A549 (cell line): ENCODE results near the gene TAC3. TPM values are rescaled to one million over a fixed set of nuclear protein-coding genes. Genes with fewer than 3 reads are reported as not detected.

Experiments
- ATAC-seq, 2 experiments: fragments of 200-7000 bp in 1 of 2; fragments of >200 bp in 1 of 2; cut with Nextera tagmentation in 1 of 2; cut with Tn5 transposase in 1 of 2; 3 replicates each; pipeline versions ENCODE4 v1.8.0 to v1.9.1; 2018 to 2020; ENCODE audit warnings: mild to moderate bottlenecking in 1 of 2, moderate library complexity in 1 of 2
- CTCF ChIA-PET: fragments of 300-600 bp; sonication (Branson Sonifier 250); formaldehyde crosslinking; extraction: SDS; loops from one replicate; lab custom pipeline; 2021; ENCODE audit warnings: antibody characterized with exemption, inconsistent platforms; lab: Yijun Ruan, JAX
- POLR2A ChIA-PET: fragments of 350-600 bp; formaldehyde crosslinking; extraction: SDS; loops from one replicate; lab custom pipeline; 2021; ENCODE audit warnings: antibody characterized with exemption, inconsistent platforms; lab: Yijun Ruan, JAX
- DNase-seq, 2 experiments: peaks; one replicate each; pipeline versions ENCODE4 v3.0.0 to v3.0.0-alpha.2; 2011 to 2016; ENCODE audit warnings: low read depth in 1 of 2, low spot score in 1 of 2
- FAIRE-seq: peaks from 2 replicates; lab custom pipeline; 2011; peaks lifted over from hg19 to GRCh38; lab: Jason Lieb, UNC
- H3K27ac ChIP-seq, 2 experiments: fragments of >200 bp; sonication (Bioruptor Twin); formaldehyde crosslinking; 3 replicates each; pipeline ENCODE4 v1.5.1; 2016 to 2017
- H3K4me1 ChIP-seq: fragments of >200 bp; sonication (Bioruptor Twin); formaldehyde crosslinking; 3 replicates; pipeline ENCODE4 v1.6.1; 2016
- H3K4me2 ChIP-seq: fragments of >200 bp; sonication (Bioruptor Twin); formaldehyde crosslinking; 3 replicates; pipeline ENCODE4 v1.6.1; 2016
- H3K4me3 ChIP-seq: fragments of >200 bp; sonication (Bioruptor Twin); formaldehyde crosslinking; 3 replicates; pipeline ENCODE4 v1.5.1; 2016
- H3K9me3 ChIP-seq: fragments of >200 bp; sonication (Bioruptor Twin); formaldehyde crosslinking; 3 replicates; pipeline ENCODE4 v1.6.1; 2016
- EP300 ChIP-seq, 2 experiments: fragments of >200 bp; sonication (Bioruptor Twin); formaldehyde crosslinking; IDR thresholded peaks; 2 replicates in 1 of 2; 3 replicates in 1 of 2; pipeline ENCODE4 v1.6.1; 2016 to 2017
- ESRRA ChIP-seq: fragments of 150-350 bp; IDR thresholded peaks from 2 replicates; pipeline ENCODE4 v1.6.1; 2014; ENCODE audit warnings: mild to moderate bottlenecking, low read length, borderline replicate concordance
- FOSB ChIP-seq: fragments of 250-450 bp; sonication (Bioruptor Pico); IDR thresholded peaks from 2 replicates; pipeline ENCODE4 v1.5.0; 2020; ENCODE audit warnings: mild to moderate bottlenecking, moderate library complexity
- FOSL2 ChIP-seq, 2 experiments: fragments of 450-650 bp in 1 of 2; fragments of >200 bp in 1 of 2; sonication (Bioruptor Twin) in 1 of 2; formaldehyde crosslinking; IDR thresholded peaks; 2 replicates each; pipeline versions ENCODE4 v1.5.0 to v1.6.1; 2016 to 2020; ENCODE audit warnings: mild to moderate bottlenecking in 1 of 2, moderate library complexity in 1 of 2
- JUNB ChIP-seq: fragments of >200 bp; sonication (Bioruptor Twin); formaldehyde crosslinking; IDR thresholded peaks from 2 replicates; pipeline ENCODE4 v1.6.1; 2016
- KDM5A ChIP-seq: fragments of 200-600 bp; sonication (generic); IDR thresholded peaks from 2 replicates; pipeline ENCODE4 v1.6.1; 2016; ENCODE audit warnings: antibody characterized with exemption, mild to moderate bottlenecking
- MAFK ChIP-seq: fragments of 450-650 bp; IDR thresholded peaks from 2 replicates; pipeline ENCODE4 v1.6.1; 2014; ENCODE audit not compliant: partially characterized antibody
- MAZ ChIP-seq: fragments of 150-350 bp; IDR thresholded peaks from 2 replicates; pipeline ENCODE4 v1.6.1; 2014; ENCODE audit warnings: antibody characterized with exemption, low read depth, low read length, borderline replicate concordance
- NPAS2 ChIP-seq: fragments of 250-450 bp; sonication (Bioruptor Pico); IDR thresholded peaks from 2 replicates; pipeline ENCODE4 v1.8.0; 2022; ENCODE audit warnings: mild to moderate bottlenecking, moderate library complexity, borderline replicate concordance
- NR3C1 ChIP-seq: fragments of >200 bp; sonication (Bioruptor Twin); formaldehyde crosslinking; IDR thresholded peaks from 3 replicates; pipeline ENCODE4 v1.6.1; 2017
- PHF8 ChIP-seq: fragments of 200-600 bp; sonication (generic); IDR thresholded peaks from 2 replicates; pipeline ENCODE4 v1.6.1; 2016; ENCODE audit warnings: low read depth, mild to moderate bottlenecking, antibody characterized with exemption, moderate library complexity, borderline replicate concordance
- POLR2AphosphoS2 ChIP-seq: conservative IDR thresholded peaks from 2 replicates; pipeline ENCODE4 v1.6.1; 2012; ENCODE audit warnings: low read length, improper control_type of control experiment, inconsistent platforms
- RAD21 ChIP-seq, 2 experiments: fragments of >200 bp in 1 of 2; sonication (Bioruptor Twin) in 1 of 2; formaldehyde crosslinking in 1 of 2; IDR thresholded peaks in 1 of 2; conservative IDR thresholded peaks in 1 of 2; 2 replicates in 1 of 2; 3 replicates in 1 of 2; pipeline ENCODE4 v1.6.1; 2012 to 2018; ENCODE audit warnings: inconsistent platforms in 1 of 2
- TFCP2L1 ChIP-seq: fragments of 250-450 bp; sonication (Bioruptor Pico); IDR thresholded peaks from 2 replicates; pipeline ENCODE4 v1.5.0; 2021; ENCODE audit warnings: mild to moderate bottlenecking
- WGBS: methylation state at CpG from one replicate; pipeline ENCODE4 v1.1.6; 2017; ENCODE audit errors: missing lambda C conversion rate; 5-methylcytosine and 5-hydroxymethylcytosine counted together
- polyA plus RNA-seq, 4 experiments: library from polyadenylated mRNA; depleted of rRNA in 3 of 4; stranded (reverse); fragments of >200 nt; fragmentation: RNase III in 1 of 4; extraction: RNeasy Plus Mini Kit Qiagen cat#74134 plus additional on column Dnase treatment in 1 of 4; gene quantifications; 2 replicates in 3 of 4; 3 replicates in 1 of 4; pipeline ENCODE4 v1.2.3, GENCODE V29; 2011 to 2017
- TF ChIP-seq, protein P1 (sequence below): fragments of 200-600 bp; sonication (generic); IDR thresholded peaks from 2 replicates; pipeline ENCODE4 v1.6.1; 2016; ENCODE audit warnings: antibody characterized with exemption, mild to moderate bottlenecking, moderate library complexity
- TF ChIP-seq, protein P2 (sequence below): fragments of 450-650 bp; IDR thresholded peaks from 2 replicates; pipeline ENCODE4 v1.6.1; 2014; ENCODE audit warnings: antibody characterized with exemption
- TF ChIP-seq, protein P3 (sequence below): IDR thresholded peaks from 2 replicates; pipeline ENCODE4 v1.6.1; 2012
- TF ChIP-seq, protein P4 (sequence below): fragments of >200 bp; sonication (Bioruptor Twin); formaldehyde crosslinking; IDR thresholded peaks from 3 replicates; pipeline ENCODE4 v1.6.1; 2016
- TF ChIP-seq, protein P5 (sequence below): fragments of >200 bp; sonication (Bioruptor Twin); formaldehyde crosslinking; IDR thresholded peaks from 2 replicates; pipeline ENCODE4 v1.6.1; 2016
- TF ChIP-seq, protein P6 (sequence below): fragments of 250-450 bp; sonication (Bioruptor Pico); IDR thresholded peaks from 2 replicates; pipeline ENCODE4 v1.5.0; 2021; ENCODE audit warnings: mild to moderate bottlenecking, moderate library complexity, borderline replicate concordance

The TAC3 gene
- polyA plus RNA-seq, 2 of the 4 experiments (the other 2 are of a cell fraction) = 0.16 TPM; not detected in 1

DNA sequence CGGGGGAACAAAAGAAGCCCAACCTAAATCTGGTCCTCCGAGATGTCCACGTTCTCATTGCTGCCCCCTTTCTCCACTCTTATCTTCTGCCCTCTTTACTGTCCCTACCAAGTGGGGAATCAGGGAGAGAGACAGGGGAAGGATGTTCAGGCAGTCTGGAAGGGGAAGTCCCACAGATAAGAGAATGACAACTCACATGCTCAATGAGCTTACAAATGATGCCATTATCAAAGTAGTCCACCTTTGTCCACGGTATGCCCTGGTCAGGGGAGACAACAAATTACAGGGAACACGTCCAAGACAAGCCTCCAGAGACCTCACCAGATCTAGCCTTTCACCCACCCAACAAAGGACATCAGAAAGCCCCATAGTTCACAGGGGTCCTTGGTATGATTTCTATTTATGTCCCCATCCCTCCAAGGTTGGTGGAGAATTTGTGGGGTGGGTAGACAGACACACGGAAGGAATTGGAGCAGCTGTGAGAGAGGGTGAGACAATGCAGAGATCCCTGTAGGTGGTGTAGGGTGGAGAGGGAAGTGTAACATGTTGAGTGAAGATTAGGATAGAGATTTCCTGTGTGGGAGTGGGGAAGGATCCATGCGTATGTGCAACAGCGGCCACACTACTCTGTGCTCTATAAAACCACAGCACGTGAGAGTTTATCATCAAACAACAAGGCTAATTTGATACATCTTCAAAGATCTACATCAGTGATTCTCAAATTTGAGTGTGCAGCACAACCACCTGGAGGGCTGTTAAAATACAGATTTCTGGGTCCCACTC, 22.9 kb upstream of the TAC3 start (continued):
- TF ChIP-seq, protein P1, sequence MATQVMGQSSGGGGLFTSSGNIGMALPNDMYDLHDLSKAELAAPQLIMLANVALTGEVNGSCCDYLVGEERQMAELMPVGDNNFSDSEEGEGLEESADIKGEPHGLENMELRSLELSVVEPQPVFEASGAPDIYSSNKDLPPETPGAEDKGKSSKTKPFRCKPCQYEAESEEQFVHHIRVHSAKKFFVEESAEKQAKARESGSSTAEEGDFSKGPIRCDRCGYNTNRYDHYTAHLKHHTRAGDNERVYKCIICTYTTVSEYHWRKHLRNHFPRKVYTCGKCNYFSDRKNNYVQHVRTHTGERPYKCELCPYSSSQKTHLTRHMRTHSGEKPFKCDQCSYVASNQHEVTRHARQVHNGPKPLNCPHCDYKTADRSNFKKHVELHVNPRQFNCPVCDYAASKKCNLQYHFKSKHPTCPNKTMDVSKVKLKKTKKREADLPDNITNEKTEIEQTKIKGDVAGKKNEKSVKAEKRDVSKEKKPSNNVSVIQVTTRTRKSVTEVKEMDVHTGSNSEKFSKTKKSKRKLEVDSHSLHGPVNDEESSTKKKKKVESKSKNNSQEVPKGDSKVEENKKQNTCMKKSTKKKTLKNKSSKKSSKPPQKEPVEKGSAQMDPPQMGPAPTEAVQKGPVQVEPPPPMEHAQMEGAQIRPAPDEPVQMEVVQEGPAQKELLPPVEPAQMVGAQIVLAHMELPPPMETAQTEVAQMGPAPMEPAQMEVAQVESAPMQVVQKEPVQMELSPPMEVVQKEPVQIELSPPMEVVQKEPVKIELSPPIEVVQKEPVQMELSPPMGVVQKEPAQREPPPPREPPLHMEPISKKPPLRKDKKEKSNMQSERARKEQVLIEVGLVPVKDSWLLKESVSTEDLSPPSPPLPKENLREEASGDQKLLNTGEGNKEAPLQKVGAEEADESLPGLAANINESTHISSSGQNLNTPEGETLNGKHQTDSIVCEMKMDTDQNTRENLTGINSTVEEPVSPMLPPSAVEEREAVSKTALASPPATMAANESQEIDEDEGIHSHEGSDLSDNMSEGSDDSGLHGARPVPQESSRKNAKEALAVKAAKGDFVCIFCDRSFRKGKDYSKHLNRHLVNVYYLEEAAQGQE = no peak
- no peak for TF ChIP-seq PHF8
- TF ChIP-seq TFCP2L1 (CRISPR knock-in tag) = no peak
- no peak for TF ChIP-seq EP300 (IDR thresholded peaks at IDR 0.05)
- TF ChIP-seq, protein P2, sequence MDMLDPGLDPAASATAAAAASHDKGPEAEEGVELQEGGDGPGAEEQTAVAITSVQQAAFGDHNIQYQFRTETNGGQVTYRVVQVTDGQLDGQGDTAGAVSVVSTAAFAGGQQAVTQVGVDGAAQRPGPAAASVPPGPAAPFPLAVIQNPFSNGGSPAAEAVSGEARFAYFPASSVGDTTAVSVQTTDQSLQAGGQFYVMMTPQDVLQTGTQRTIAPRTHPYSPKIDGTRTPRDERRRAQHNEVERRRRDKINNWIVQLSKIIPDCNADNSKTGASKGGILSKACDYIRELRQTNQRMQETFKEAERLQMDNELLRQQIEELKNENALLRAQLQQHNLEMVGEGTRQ = no peak

DNA sequence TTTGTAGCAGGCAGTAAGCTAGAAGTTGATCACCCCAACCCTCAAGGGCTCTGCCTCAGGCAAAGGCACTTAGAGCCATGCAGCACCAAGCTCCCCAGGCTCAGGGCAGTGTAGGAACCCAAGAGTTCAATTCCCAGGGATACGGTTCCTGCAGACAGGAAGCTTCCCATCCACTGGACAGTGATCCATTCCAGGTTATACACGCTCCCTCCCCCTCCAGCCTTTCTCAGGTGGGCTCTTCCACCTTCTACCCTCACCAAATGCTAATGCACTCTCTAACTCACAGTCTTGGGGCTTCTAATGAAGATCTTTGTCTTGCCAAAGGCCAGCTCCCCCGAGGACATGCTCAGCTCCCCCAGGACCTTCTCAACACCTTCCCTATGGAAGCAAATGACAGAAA, 20.9 kb upstream of the TAC3 start:
- no peak overlapping the region for H3K4me3 ChIP-seq
- no peaks in the 10 kb centered on the region for H3K4me1 ChIP-seq
- H3K9me3 ChIP-seq = no peaks in the 10 kb centered on the region
- no peak for ATAC-seq
- TF ChIP-seq, protein P3, sequence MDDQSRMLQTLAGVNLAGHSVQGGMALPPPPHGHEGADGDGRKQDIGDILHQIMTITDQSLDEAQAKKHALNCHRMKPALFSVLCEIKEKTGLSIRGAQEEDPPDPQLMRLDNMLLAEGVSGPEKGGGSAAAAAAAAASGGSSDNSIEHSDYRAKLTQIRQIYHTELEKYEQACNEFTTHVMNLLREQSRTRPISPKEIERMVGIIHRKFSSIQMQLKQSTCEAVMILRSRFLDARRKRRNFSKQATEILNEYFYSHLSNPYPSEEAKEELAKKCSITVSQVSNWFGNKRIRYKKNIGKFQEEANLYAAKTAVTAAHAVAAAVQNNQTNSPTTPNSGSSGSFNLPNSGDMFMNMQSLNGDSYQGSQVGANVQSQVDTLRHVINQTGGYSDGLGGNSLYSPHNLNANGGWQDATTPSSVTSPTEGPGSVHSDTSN = no peak
- no peak for TF ChIP-seq FOSL2 (IDR thresholded peaks at IDR 0.05)
- TF ChIP-seq FOSL2 (CRISPR knock-in tag; IDR thresholded peaks at IDR 0.05) = no peak
- TF ChIP-seq MAZ = no peak
- TF ChIP-seq TFCP2L1 (CRISPR knock-in tag) = no peak
- TF ChIP-seq NPAS2 = no peak
- no peak for TF ChIP-seq JUNB
- TF ChIP-seq, protein P4, sequence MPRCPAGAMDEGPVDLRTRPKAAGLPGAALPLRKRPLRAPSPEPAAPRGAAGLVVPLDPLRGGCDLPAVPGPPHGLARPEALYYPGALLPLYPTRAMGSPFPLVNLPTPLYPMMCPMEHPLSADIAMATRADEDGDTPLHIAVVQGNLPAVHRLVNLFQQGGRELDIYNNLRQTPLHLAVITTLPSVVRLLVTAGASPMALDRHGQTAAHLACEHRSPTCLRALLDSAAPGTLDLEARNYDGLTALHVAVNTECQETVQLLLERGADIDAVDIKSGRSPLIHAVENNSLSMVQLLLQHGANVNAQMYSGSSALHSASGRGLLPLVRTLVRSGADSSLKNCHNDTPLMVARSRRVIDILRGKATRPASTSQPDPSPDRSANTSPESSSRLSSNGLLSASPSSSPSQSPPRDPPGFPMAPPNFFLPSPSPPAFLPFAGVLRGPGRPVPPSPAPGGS = no peak
- TF ChIP-seq FOSB = no peak
- TF ChIP-seq POLR2AphosphoS2 = no peak
- TF ChIP-seq MAFK = no peak
- TF ChIP-seq, protein P5, sequence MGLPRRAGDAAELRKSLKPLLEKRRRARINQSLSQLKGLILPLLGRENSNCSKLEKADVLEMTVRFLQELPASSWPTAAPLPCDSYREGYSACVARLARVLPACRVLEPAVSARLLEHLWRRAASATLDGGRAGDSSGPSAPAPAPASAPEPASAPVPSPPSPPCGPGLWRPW = no peak
- no peak for TF ChIP-seq ESRRA
- TF ChIP-seq, protein P6, sequence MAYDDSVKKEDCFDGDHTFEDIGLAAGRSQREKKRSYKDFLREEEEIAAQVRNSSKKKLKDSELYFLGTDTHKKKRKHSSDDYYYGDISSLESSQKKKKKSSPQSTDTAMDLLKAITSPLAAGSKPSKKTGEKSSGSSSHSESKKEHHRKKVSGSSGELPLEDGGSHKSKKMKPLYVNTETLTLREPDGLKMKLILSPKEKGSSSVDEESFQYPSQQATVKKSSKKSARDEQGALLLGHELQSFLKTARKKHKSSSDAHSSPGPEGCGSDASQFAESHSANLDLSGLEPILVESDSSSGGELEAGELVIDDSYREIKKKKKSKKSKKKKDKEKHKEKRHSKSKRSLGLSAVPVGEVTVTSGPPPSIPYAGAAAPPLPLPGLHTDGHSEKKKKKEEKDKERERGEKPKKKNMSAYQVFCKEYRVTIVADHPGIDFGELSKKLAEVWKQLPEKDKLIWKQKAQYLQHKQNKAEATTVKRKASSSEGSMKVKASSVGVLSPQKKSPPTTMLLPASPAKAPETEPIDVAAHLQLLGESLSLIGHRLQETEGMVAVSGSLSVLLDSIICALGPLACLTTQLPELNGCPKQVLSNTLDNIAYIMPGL (CRISPR knock-in tag) = no peak
- no peak for TF ChIP-seq NR3C1
- no peak for TF ChIP-seq RAD21 (conservative IDR thresholded peaks at IDR 0.05 in 1 of 2, IDR thresholded peaks at IDR 0.05 in 1 of 2)
- TF ChIP-seq KDM5A = no peak
- TF ChIP-seq, all 56 proteins: peak for 0
- ChIA-PET CTCF (interaction anchor here (1.0 to 6.8 kb wide), 10 partner anchors 10 to 138 kb away, joined by 3 to 30 read pairs (median 7); partner anchors contain the start of gene ZBTB39), POLR2A (no interaction called here)
- no peak overlapping the region for H3K27ac ChIP-seq
- 39% methylated on average over 3 of the region's 3 CpGs for WGBS
- DNase-seq (no peak), FAIRE-seq (no peak)
- H3K4me2 ChIP-seq = no peak overlapping the region
